AG04449 (cell line): Measurements from ENCODE around the gene TAMALIN.

ENCODE experiments used
- CTCF ChIA-PET: fragments of 350-600 bp; formaldehyde crosslinking; extraction: SDS; loops from one replicate; lab custom pipeline; 2021; ENCODE audit warnings: antibody characterized with exemption; lab: Yijun Ruan, JAX
- POLR2A ChIA-PET: fragments of 400-600, 350-600 bp; formaldehyde crosslinking; extraction: SDS; loops from one replicate; lab custom pipeline; 2020; ENCODE audit warnings: antibody characterized with exemption, inconsistent platforms; lab: Yijun Ruan, JAX
- DNase-seq: peaks from one replicate; pipeline ENCODE4 v3.0.0-alpha.2; 2010; ENCODE audit warnings: low read depth, low spot score
- H3K4me3 ChIP-seq: 2 replicates; pipeline ENCODE4 v1.5.1; 2011; ENCODE audit warnings: low read depth, mild to moderate bottlenecking, control low read depth, low read length
- CTCF ChIP-seq: IDR thresholded peaks from one replicate; pipeline ENCODE4 v1.5.1; 2011; ENCODE audit warnings: mild to moderate bottlenecking, moderate library complexity, low read length, control low read depth, inconsistent platforms; ENCODE audit not compliant: insufficient read depth; ENCODE audit errors: missing control alignments

Gene TAMALIN

GRCh38 chr12:52057638-52058576 is 51.2 kb downstream of the TAMALIN start:
- ChIA-PET POLR2A (no interaction called here), CTCF (interaction anchor here (0.9 to 45.6 kb wide), 3 partner anchors 11 to 25 kb away, joined by 3 to 1695 read pairs (median 9); no protein-coding TSS in a partner anchor)
- no peak for DNase-seq
- no peak for TF ChIP-seq CTCF
- H3K4me3 ChIP-seq: no peak overlapping the region

GRCh38 chr12:52058631-52059361 is 52.0 kb downstream of the TAMALIN start:
- H3K4me3 ChIP-seq: no peak overlapping the region
- POLR2A ChIA-PET: interaction anchor here (1.9 kb wide), 1 partner anchor 7 kb away, joined by 5 read pairs; the partner anchor contains the start of gene NR4A1
- DNase-seq: no peak
- CTCF ChIA-PET: interaction anchor here (1.1 to 45.6 kb wide), 4 partner anchors 9 to 26 kb away, joined by 4 to 1695 read pairs (median 20); partner anchors contain the start of gene ATG101
- TF ChIP-seq CTCF: no peak

GRCh38 chr12:52059582-52060497 is 53.1 kb downstream of the TAMALIN start:
- TF ChIP-seq CTCF: no peak
- ChIA-PET POLR2A (interaction anchor here (1.4 to 1.9 kb wide), 2 partner anchors 9 to 10 kb away, joined by 3 to 5 read pairs; partner anchors contain the start of genes ATG101 and NR4A1), CTCF (interaction anchor here (1.1 to 45.6 kb wide), 5 partner anchors 8 to 27 kb away, joined by 4 to 1695 read pairs (median 5); partner anchors contain the start of gene ATG101)
- no peak for DNase-seq
- H3K4me3 ChIP-seq: no peak overlapping the region

- ChIA-PET POLR2A (interaction anchor here (1.4 to 1.9 kb wide), 2 partner anchors 9 kb away, joined by 3 to 5 read pairs; partner anchors contain the start of genes ATG101 and NR4A1), CTCF (interaction anchor here (1.6 to 45.6 kb wide), 3 partner anchors 10 to 28 kb away, joined by 5 to 1695 read pairs (median 35); partner anchors contain the start of gene ATG101)
- TF ChIP-seq CTCF: no peak
- no peak for DNase-seq
- H3K4me3 ChIP-seq: no peak overlapping the region
Measured at GRCh38 chr12:52060498-52061177, 53.9 kb downstream of the TAMALIN start.
